HTR-8/SVneo (cell line): Measurements from ENCODE around the gene PIGH.
"Not testable (repeated sequence)": the region's sequence is repeated elsewhere in the genome, so short reads cannot be mapped to it uniquely, and the experiment has no call there.

ENCODE experiments used
- DNase-seq: peaks from one replicate; pipeline ENCODE4 v3.0.0; 2011; ENCODE audit warnings: low spot score, mixed read lengths; ENCODE audit not compliant: insufficient read length
- FAIRE-seq: peaks from 2 replicates; lab custom pipeline; 2011; peaks lifted over from hg19 to GRCh38; lab: Jason Lieb, UNC

Gene PIGH

GRCh38 chr14:67599698-67600561, at the start of gene PIGH:
Gene PIGH (minus strand): TSS chr14:67600268. CDS start chr14:67600203, 65 bp downstream.
- DNase-seq (peak; percentile 100), FAIRE-seq (peak; percentile 100)

GRCh38 chr14:67646131-67646530, 46.1 kb upstream of the PIGH start:
- FAIRE-seq, result peak; percentile 90
- DNase-seq, result no peak

GRCh38 chr14:67645414-67645813, 45.3 kb upstream of the PIGH start:
- DNase-seq, result no peak
- no peak for FAIRE-seq

- peak; percentile 93 for FAIRE-seq
- DNase-seq, result no peak
Observed at GRCh38 chr14:67644428-67644827, 44.4 kb upstream of the PIGH start.

- DNase-seq (no peak), FAIRE-seq (no peak)
Observed at GRCh38 chr14:67643713-67644112, 43.6 kb upstream of the PIGH start.

GRCh38 chr14:67641902-67642749, 42.1 kb upstream of the PIGH start:
- FAIRE-seq (peak; percentile 90), DNase-seq (no peak)

- no peak for FAIRE-seq
- no peak for DNase-seq
Observed at GRCh38 chr14:67641480-67641879, 41.4 kb upstream of the PIGH start.

GRCh38 chr14:67638642-67639041, 38.6 kb upstream of the PIGH start:
- FAIRE-seq (peak; percentile 85), DNase-seq (no peak)

GRCh38 chr14:67636361-67636919, 36.4 kb upstream of the PIGH start:
- DNase-seq (no peak), FAIRE-seq (peak; percentile 92)

- FAIRE-seq (peak; percentile 92), DNase-seq (no peak)
Observed at GRCh38 chr14:67633451-67634147, 33.5 kb upstream of the PIGH start.

- FAIRE-seq (peak; percentile 96), DNase-seq (no peak)
Observed at GRCh38 chr14:67630938-67631337, 30.9 kb upstream of the PIGH start.

GRCh38 chr14:67630186-67630585, 30.1 kb upstream of the PIGH start:
- peak; percentile 89 for FAIRE-seq
- no peak for DNase-seq

GRCh38 chr14:67627519-67627918, 27.5 kb upstream of the PIGH start:
- DNase-seq (no peak), FAIRE-seq (peak; percentile 89)

GRCh38 chr14:67626131-67626530, 26.1 kb upstream of the PIGH start:
- DNase-seq, result not testable (repeated sequence)
- FAIRE-seq, result peak; percentile 73

- no peak for DNase-seq
- FAIRE-seq, result no peak
Observed at GRCh38 chr14:67623114-67623513, 23.0 kb upstream of the PIGH start.

- peak; percentile 86 for FAIRE-seq
- DNase-seq, result peak; percentile 91
Observed at GRCh38 chr14:67622675-67623074, 22.6 kb upstream of the PIGH start.

GRCh38 chr14:67620217-67620785, 20.2 kb upstream of the PIGH start:
- peak; percentile 68 for DNase-seq

GRCh38 chr14:67619446-67620216, 19.6 kb upstream of the PIGH start, which contains the start of gene ARG2:
Gene ARG2 (plus strand): TSS chr14:67619920. CDS start chr14:67619978, 58 bp downstream.
- FAIRE-seq (peak; percentile 100), DNase-seq (peak; percentile 100)

More at GRCh38 chr14:67620217-67620785, 20.2 kb upstream of the PIGH start:
- no peak for FAIRE-seq

GRCh38 chr14:67618617-67619063, 18.6 kb upstream of the PIGH start:
- DNase-seq (peak; percentile 97), FAIRE-seq (peak; percentile 95)
